Measurements from ENCODE around the gene ULK3.

The ULK3 gene

DNA sequence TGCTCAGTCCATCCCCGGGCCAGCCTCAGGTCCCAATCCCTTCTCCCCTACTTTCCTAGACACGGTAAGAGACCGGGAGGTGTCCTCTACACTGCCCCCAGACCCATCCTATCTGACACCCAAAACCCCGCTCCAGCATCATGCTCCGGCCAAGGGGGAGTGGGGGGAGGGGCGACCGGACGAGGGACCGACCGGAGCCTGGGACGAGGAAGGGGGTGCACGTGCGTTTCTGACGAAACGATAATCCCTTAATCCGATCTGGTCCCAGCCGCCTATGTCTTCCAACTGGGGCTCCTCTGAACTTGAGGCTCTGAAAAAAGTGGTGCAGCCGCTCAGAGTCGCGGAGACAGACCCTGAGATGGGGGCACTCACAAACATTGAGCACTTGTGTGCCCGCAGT is 16.0 kb downstream of the ULK3 start (continued):
- TF ChIP-seq ZNF292 (tag by site-specific recombination; IDR thresholded peaks at IDR 0.05; ENCODE audit: borderline replicate concordance, low read depth) (no peak), SCRT1 (tag by site-specific recombination; IDR thresholded peaks at IDR 0.05; ENCODE audit: borderline replicate concordance) (no peak)
- TF ChIP-seq, protein P1, sequence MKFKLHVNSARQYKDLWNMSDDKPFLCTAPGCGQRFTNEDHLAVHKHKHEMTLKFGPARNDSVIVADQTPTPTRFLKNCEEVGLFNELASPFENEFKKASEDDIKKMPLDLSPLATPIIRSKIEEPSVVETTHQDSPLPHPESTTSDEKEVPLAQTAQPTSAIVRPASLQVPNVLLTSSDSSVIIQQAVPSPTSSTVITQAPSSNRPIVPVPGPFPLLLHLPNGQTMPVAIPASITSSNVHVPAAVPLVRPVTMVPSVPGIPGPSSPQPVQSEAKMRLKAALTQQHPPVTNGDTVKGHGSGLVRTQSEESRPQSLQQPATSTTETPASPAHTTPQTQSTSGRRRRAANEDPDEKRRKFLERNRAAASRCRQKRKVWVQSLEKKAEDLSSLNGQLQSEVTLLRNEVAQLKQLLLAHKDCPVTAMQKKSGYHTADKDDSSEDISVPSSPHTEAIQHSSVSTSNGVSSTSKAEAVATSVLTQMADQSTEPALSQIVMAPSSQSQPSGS (tag by site-specific recombination; IDR thresholded peaks at IDR 0.05; ENCODE audit: low read depth), result no peak

DNA sequence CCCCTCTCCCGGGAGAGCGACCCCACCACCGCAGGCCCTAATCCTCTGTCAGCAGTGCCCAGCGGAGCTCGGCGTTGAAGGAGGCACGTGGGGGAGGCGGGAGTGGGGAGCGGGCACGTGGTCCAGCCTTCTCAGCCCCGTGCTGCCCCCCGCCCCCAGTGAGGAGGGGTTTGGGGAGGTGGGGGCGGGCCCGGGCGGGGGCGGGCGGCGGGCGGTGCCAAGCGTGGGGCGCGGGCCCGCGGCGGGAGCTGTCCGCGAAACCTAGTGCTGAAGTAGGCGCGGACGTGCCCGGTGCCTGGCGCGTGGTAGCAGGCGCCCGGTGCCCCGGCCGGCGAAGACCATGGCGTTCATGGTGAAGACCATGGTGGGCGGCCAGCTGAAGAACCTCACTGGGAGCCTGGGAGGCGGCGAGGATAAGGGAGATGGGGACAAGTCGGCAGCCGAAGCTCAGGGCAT is 16.6 kb downstream of the ULK3 start, which contains the start of gene CPLX3:
Gene CPLX3, plus strand, starts transcription at position 264 of the 456 bp plus-strand sequence. Its CDS starts 77 bp downstream, at position 341.
- Histone ChIP-seq H3K27ac (ENCODE audit: extremely low read depth, low read depth, low read length) (no peak within 1 kb of the TSS), H3K4me1 (ENCODE audit: control insufficient read depth, insufficient read depth, low read length) (0 out of 2 replicates have a peak, but pooled peaks cover 2% of the 10 kb centered on the region), H3K36me3 (ENCODE audit: control insufficient read depth in 2 of 2, insufficient read depth in 1 of 2, low read length in 2 of 2) (no peaks in the 10 kb centered on the region), H3K9me3 (ENCODE audit: control insufficient read depth, insufficient read depth, low read depth, low read length) (no peaks in the 10 kb centered on the region), H3K4me3 (ENCODE audit: low read depth, low read length) (no peak within 1 kb of the TSS)
- TF ChIP-seq ZNF544 (tag by site-specific recombination; IDR thresholded peaks at IDR 0.05), result no peak
- TF ChIP-seq ZNF660 (tag by site-specific recombination; IDR thresholded peaks at IDR 0.05), result no peak
- 0 out of 2 replicates have a peak, but pooled peaks have one; percentile 3 for TF ChIP-seq ZFHX2 (tag by site-specific recombination; conservative IDR thresholded peaks at IDR 0.05)
- TF ChIP-seq KLF8 (tag by site-specific recombination; IDR thresholded peaks at IDR 0.05), result no peak
- no peak for TF ChIP-seq ZNF571 (tag by site-specific recombination; IDR thresholded peaks at IDR 0.05)
- no peak for TF ChIP-seq ZNF426 (tag by site-specific recombination; IDR thresholded peaks at IDR 0.05)
- TF ChIP-seq ZNF513 (tag by site-specific recombination; IDR thresholded peaks at IDR 0.05), result no peak
- no peak for TF ChIP-seq OSR2 (tag by site-specific recombination; IDR thresholded peaks at IDR 0.05)
- TF ChIP-seq ZNF654 (tag by site-specific recombination; IDR thresholded peaks at IDR 0.05; ENCODE audit: low read depth), result no peak
- TF ChIP-seq BCL11B (tag by site-specific recombination; IDR thresholded peaks at IDR 0.05; ENCODE audit: low read depth), result no peak
- no peak for TF ChIP-seq ZNF518A (tag by site-specific recombination; conservative IDR thresholded peaks at IDR 0.05; ENCODE audit: low read depth)
- no peak for TF ChIP-seq ZNF174 (tag by site-specific recombination; IDR thresholded peaks at IDR 0.05)
- TF ChIP-seq, protein P2, sequence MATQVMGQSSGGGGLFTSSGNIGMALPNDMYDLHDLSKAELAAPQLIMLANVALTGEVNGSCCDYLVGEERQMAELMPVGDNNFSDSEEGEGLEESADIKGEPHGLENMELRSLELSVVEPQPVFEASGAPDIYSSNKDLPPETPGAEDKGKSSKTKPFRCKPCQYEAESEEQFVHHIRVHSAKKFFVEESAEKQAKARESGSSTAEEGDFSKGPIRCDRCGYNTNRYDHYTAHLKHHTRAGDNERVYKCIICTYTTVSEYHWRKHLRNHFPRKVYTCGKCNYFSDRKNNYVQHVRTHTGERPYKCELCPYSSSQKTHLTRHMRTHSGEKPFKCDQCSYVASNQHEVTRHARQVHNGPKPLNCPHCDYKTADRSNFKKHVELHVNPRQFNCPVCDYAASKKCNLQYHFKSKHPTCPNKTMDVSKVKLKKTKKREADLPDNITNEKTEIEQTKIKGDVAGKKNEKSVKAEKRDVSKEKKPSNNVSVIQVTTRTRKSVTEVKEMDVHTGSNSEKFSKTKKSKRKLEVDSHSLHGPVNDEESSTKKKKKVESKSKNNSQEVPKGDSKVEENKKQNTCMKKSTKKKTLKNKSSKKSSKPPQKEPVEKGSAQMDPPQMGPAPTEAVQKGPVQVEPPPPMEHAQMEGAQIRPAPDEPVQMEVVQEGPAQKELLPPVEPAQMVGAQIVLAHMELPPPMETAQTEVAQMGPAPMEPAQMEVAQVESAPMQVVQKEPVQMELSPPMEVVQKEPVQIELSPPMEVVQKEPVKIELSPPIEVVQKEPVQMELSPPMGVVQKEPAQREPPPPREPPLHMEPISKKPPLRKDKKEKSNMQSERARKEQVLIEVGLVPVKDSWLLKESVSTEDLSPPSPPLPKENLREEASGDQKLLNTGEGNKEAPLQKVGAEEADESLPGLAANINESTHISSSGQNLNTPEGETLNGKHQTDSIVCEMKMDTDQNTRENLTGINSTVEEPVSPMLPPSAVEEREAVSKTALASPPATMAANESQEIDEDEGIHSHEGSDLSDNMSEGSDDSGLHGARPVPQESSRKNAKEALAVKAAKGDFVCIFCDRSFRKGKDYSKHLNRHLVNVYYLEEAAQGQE (tag by site-specific recombination; IDR thresholded peaks at IDR 0.05), result peak; percentile 83
- ChIA-PET POLR2A (no interaction called here), CTCF (interaction anchor here (0.6 to 8.3 kb wide), 6 partner anchors 9 to 205 kb away, joined by 3 to 63 read pairs (median 4); partner anchors contain the start of gene ULK3)
